ENCODE measurements around the gene ZNF281.

Gene ZNF281

DNA sequence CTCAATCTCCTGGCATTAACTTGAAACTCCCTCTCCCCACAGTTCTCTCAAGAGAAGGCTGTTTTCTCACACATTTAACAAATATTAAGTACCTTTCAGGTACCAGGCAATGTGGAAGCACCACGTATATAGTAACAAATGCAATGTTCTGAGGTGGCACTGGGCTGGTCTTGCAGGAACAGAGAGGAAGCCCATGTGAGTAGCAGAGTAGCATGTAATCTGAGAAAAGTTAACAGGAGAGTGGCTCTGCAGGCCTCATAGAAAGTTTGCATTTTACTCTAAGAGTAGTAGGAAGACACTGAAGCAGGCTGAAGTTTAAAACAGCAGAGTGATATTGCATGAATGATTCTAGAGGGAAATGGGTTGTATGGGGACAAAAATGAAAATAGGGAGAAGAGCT is 21.0 kb downstream of the ZNF281 start:
- Histone ChIP-seq H3K27me3 (ENCODE audit: low read depth) (no peaks in the 10 kb centered on the region), H3K9me3 (no peaks in the 10 kb centered on the region), H3K36me3 (replicated peaks) (no peaks in the 10 kb centered on the region), H3K4me1 (peaks cover 16% of the 10 kb centered on the region), H3K4me3 (no peak overlapping the region)
- in situ Hi-C loops (cut with MboI; ENCODE audit: low sequenced_read_pairs): no loop called here
- no peak for DNase-seq (ENCODE audit: low spot score in 2 of 2)

GRCh38 chr1:200386416-200386815 is 23.4 kb downstream of the ZNF281 start:
- DNase-seq (ENCODE audit: low spot score in 2 of 2): no peak
- no peaks in the 10 kb centered on the region; the same call in 1 of the 2 replicates for H3K4me1 ChIP-seq
- no peaks in the 10 kb centered on the region for H3K27me3 ChIP-seq (ENCODE audit: low read depth)
- H3K36me3 ChIP-seq (replicated peaks): no peaks in the 10 kb centered on the region
- no peak overlapping the region for H3K4me3 ChIP-seq
- in situ Hi-C loops (cut with MboI; ENCODE audit: low sequenced_read_pairs): no loop called here
- no peaks in the 10 kb centered on the region for H3K9me3 ChIP-seq

- Histone ChIP-seq H3K36me3 (replicated peaks) (no peaks in the 10 kb centered on the region), H3K27me3 (ENCODE audit: low read depth) (no peaks in the 10 kb centered on the region), H3K4me3 (no peak overlapping the region), H3K4me1 (no peaks in the 10 kb centered on the region), H3K9me3 (no peaks in the 10 kb centered on the region)
- in situ Hi-C loops (cut with MboI; ENCODE audit: low sequenced_read_pairs): no loop called here
- DNase-seq (ENCODE audit: low spot score in 2 of 2): no peak
These were observed 24.9 kb downstream of the ZNF281 start for GRCh38 chr1:200384818-200385390.

DNA sequence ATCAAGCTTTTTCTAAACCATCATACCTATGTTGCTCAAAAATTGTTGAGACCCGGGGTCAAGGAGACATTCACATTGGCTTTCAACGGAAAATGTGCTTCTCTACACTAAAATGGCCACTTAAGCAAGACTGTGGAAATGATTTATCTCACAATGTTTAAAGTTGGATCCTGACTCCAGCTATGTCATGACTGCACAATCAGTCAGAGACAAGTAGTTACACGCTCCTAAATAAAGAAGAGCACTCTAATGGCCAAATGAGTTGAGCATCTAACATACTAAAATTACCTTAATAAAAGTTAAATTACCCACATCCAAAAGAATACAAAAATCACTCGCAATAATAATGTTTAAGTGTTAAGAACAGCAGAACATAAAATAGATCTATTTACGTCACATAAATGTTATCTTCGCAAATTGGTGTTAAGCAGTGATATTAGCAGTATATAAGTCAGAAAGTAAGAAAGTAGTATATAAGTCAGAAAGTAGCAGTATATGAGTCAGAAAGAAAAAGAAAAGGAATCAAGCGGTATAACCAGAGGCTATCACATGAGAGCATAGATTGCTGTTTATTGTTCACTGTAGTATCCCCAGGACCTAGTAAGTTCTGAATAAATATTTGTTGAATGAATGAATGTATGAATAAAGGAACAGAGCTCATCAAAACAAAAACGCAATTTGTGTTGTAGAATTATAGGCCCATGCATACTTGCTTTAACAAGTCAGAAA is 28.4 kb downstream of the ZNF281 start:
- no peaks in the 10 kb centered on the region for H3K4me1 ChIP-seq
- in situ Hi-C loops (cut with MboI; ENCODE audit: low sequenced_read_pairs): no loop called here

DNA sequence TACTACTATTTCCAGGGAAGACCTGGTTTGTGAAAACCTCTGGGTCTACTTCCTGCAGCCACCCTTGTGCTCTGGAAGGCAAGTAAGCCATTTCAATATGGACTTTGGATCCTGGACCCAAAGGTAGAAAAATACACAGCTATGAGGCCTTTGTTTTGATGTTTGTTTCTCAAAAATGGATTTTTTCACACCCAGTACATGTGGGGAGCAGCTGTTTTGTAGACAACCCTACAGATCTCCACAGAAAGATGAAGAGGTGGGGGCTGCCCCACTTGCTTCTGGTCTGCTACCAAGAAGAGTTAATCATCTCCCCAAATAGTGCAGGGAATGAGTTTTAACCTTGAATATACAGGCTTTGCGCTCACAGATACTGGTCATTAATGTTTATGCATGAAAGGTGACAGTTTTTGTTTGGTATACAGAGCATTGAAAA is 29.2 kb downstream of the ZNF281 start:
- no peaks in the 10 kb centered on the region for H3K4me1 ChIP-seq
- DNase-seq (ENCODE audit: low spot score in 2 of 2): no peak
- no peaks in the 10 kb centered on the region for H3K27me3 ChIP-seq (ENCODE audit: low read depth)
- no peaks in the 10 kb centered on the region for H3K9me3 ChIP-seq
- H3K4me3 ChIP-seq: no peak overlapping the region
- H3K36me3 ChIP-seq (replicated peaks): no peaks in the 10 kb centered on the region
- in situ Hi-C loops (cut with MboI; ENCODE audit: low sequenced_read_pairs): no loop called here

More for the DNA sequence above, 28.4 kb downstream of the ZNF281 start:
- H3K36me3 ChIP-seq (replicated peaks): no peaks in the 10 kb centered on the region
- H3K4me3 ChIP-seq: no peak overlapping the region
- H3K9me3 ChIP-seq: no peaks in the 10 kb centered on the region
- no peaks in the 10 kb centered on the region for H3K27me3 ChIP-seq (ENCODE audit: low read depth)
- DNase-seq (ENCODE audit: low spot score in 2 of 2): no peak

- no peak overlapping the region for H3K4me3 ChIP-seq
- in situ Hi-C loops (cut with MboI; ENCODE audit: low sequenced_read_pairs): no loop called here
These were observed 29.8 kb downstream of the ZNF281 start for GRCh38 chr1:200379940-200380588.

GRCh38 chr1:200379432-200379757 is 30.4 kb downstream of the ZNF281 start:
- Histone ChIP-seq H3K4me3 (no peak overlapping the region), H3K27me3 (ENCODE audit: low read depth) (no peaks in the 10 kb centered on the region), H3K9me3 (no peaks in the 10 kb centered on the region), H3K36me3 (replicated peaks) (no peaks in the 10 kb centered on the region), H3K4me1 (peaks cover 9% of the 10 kb centered on the region)
- no peak for DNase-seq (ENCODE audit: low spot score in 2 of 2)
- in situ Hi-C loops (cut with MboI; ENCODE audit: low sequenced_read_pairs): no loop called here

More at GRCh38 chr1:200379940-200380588, 29.8 kb downstream of the ZNF281 start:
- H3K4me1 ChIP-seq: peaks cover 2% of the 10 kb centered on the region; the same call in 1 of the 2 replicates
- no peaks in the 10 kb centered on the region for H3K9me3 ChIP-seq
- DNase-seq (ENCODE audit: low spot score in 2 of 2): no peak
- H3K36me3 ChIP-seq (replicated peaks): no peaks in the 10 kb centered on the region
- H3K27me3 ChIP-seq (ENCODE audit: low read depth): no peaks in the 10 kb centered on the region

- no peak overlapping the region for H3K4me3 ChIP-seq
- H3K27me3 ChIP-seq (ENCODE audit: low read depth): no peaks in the 10 kb centered on the region
- no peak for DNase-seq (ENCODE audit: low spot score in 2 of 2)
- in situ Hi-C loops (cut with MboI; ENCODE audit: low sequenced_read_pairs): no loop called here
- H3K4me1 ChIP-seq: peaks cover 20% of the 10 kb centered on the region
- no peaks in the 10 kb centered on the region for H3K36me3 ChIP-seq (replicated peaks)
- no peaks in the 10 kb centered on the region for H3K9me3 ChIP-seq
These were observed 31.7 kb downstream of the ZNF281 start for GRCh38 chr1:200378096-200378495.

DNA sequence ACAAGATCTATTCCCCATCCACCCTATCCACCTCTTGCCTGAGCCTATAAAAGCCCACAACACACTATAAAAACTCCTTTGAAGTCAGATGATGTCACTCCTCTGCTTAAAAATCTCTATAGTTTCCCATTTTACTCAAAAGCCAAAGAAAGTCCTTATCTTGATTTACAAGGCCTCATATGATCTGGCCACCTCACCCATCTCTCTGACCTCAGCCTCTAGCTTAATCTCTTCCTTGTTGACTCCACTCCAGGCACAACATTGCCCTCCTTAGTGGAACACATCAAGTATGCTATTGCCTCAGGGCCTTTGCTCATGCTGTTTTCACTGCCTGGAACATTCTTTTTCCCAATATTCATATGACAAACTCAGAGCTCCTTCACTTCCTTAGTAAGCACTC is 33.3 kb downstream of the ZNF281 start:
- Histone ChIP-seq H3K9me3 (no peaks in the 10 kb centered on the region), H3K27me3 (ENCODE audit: low read depth) (no peaks in the 10 kb centered on the region), H3K4me3 (no peak overlapping the region), H3K4me1 (peaks cover 29% of the 10 kb centered on the region), H3K36me3 (replicated peaks) (no peaks in the 10 kb centered on the region)
- DNase-seq (ENCODE audit: low spot score in 2 of 2): no peak
- in situ Hi-C loops (cut with MboI; ENCODE audit: low sequenced_read_pairs): no loop called here

DNA sequence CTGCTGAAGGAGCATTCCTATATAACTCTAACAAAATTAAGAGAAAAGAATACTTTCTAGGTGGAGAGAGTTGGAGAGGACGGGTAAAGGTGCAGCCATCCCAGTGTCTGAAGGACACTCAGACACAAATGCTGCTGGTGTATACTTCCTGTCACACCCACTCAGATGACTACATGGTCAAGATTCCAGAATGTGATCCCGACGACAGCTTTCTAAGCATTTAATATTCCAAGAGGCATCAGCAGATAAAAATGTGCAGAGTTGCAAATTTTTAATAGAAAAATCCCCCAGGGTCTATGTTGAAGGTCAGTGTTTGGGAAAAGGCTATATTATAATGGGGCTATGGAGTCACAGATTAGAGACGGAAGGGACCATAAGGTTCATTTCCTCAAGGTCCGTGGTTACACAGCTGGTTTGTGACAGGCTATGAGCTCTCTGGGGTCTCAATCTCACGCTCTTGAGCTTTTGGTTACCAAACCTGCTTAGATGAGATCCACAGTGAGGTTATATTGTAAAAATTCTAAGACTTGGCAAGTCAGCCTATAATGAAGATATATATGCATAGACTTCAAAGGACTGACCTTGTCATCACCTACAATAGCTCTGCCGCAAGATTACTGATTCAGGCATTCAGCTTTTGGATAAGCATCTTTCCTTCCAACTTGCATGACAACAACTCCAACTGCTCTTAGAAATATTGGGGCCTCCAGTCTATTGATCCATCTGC is 35.1 kb downstream of the ZNF281 start:
- peaks cover 30% of the 10 kb centered on the region for H3K4me1 ChIP-seq
- H3K4me3 ChIP-seq: no peak overlapping the region
- no peaks in the 10 kb centered on the region for H3K36me3 ChIP-seq (replicated peaks)
- no peaks in the 10 kb centered on the region for H3K9me3 ChIP-seq
- in situ Hi-C loops (cut with MboI; ENCODE audit: low sequenced_read_pairs): no loop called here
- DNase-seq (ENCODE audit: low spot score in 2 of 2): peak in 1 of 2 experiments; percentile 20
- H3K27me3 ChIP-seq (ENCODE audit: low read depth): no peaks in the 10 kb centered on the region

GRCh38 chr1:200373811-200374231 is 36.0 kb downstream of the ZNF281 start:
- peaks cover 30% of the 10 kb centered on the region for H3K4me1 ChIP-seq
- DNase-seq (ENCODE audit: low spot score in 2 of 2): peak; percentile 18 to 73
- H3K4me3 ChIP-seq: no peak overlapping the region
- H3K27me3 ChIP-seq (ENCODE audit: low read depth): no peaks in the 10 kb centered on the region
- no peaks in the 10 kb centered on the region for H3K9me3 ChIP-seq
- H3K36me3 ChIP-seq (replicated peaks): no peaks in the 10 kb centered on the region
- in situ Hi-C loops (cut with MboI; ENCODE audit: low sequenced_read_pairs): no loop called here

DNA sequence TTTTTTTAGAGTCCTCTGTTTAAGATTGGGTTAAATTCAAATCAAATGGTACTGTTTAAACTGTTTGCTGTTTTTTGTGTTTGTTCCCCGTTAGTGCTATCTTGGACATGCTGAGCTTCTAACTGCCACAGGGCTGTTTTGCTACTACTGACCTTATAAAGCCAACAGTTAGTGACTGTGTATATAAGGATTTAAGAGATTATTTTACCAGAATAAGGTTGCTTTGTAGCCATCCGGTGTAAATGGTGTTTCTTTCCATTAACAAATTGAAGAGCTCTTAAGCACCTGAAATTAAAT is 37.0 kb downstream of the ZNF281 start:
- Histone ChIP-seq H3K9me3 (no peaks in the 10 kb centered on the region), H3K27me3 (ENCODE audit: low read depth) (no peaks in the 10 kb centered on the region), H3K4me3 (no peak overlapping the region), H3K4me1 (peaks cover 30% of the 10 kb centered on the region), H3K36me3 (replicated peaks) (no peaks in the 10 kb centered on the region)
- no peak for DNase-seq (ENCODE audit: low spot score in 2 of 2)
- in situ Hi-C loops (cut with MboI; ENCODE audit: low sequenced_read_pairs): no loop called here

DNA sequence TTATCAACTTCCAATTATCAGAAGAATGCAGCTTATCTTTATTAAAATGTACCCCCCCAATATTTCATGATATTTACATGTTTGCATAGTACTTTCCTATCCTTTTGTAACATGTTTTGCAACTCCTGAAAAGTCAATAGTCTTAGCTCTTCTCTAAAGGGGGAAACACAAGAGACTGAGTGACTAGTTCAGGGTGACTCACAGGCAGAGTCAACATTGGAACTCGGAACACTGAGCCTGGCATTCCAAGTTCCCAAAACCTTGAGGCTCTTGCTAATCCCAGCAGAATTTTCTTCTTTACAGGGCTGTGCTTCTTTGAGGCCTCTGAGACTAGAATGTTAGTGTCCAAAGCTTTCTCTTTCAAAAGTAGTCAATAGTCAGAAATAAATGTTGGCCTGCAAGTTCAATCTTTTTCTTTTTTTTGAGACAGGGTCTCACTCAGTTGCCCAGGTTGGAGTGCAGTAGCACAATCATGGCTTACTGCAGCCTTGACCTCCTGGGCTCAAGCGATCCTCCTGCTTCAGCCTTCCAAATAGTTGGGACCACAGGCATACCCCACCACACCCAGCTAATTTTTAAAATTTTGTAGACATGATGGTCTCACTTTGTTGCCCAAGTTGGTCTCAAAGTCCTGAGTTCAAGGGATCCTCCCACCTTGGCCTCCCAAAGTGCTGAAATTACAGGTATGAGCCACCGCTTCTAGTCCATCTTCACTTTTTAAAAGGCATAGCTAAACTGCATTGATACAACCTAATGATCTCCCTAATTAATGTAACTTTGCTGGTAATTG is 37.5 kb downstream of the ZNF281 start:
- peaks cover 30% of the 10 kb centered on the region for H3K4me1 ChIP-seq
- no peaks in the 10 kb centered on the region for H3K27me3 ChIP-seq (ENCODE audit: low read depth)
- peak in 1 of 2 experiments; percentile 18 for DNase-seq (ENCODE audit: low spot score in 2 of 2)
- no peak overlapping the region for H3K4me3 ChIP-seq
- no peaks in the 10 kb centered on the region for H3K9me3 ChIP-seq
- no peaks in the 10 kb centered on the region for H3K36me3 ChIP-seq (replicated peaks)
- in situ Hi-C loops (cut with MboI; ENCODE audit: low sequenced_read_pairs): no loop called here
